HG03097 (cell line): ENCODE data around the gene RYR1.
A peak's percentile ranks its signal among the peaks of the same experiment; 100 is the strongest.
"Not testable (repeated sequence)": the region's sequence is repeated elsewhere in the genome, so short reads cannot be mapped to it uniquely, and the experiment has no call there.

Source experiments
- ATAC-seq: cut with Tn5 transposase; IDR thresholded peaks from one replicate; pipeline ENCODE4 v1.9.1; 2021; ENCODE audit not compliant: unreplicated experiment, low FRiP score

Gene RYR1

DNA sequence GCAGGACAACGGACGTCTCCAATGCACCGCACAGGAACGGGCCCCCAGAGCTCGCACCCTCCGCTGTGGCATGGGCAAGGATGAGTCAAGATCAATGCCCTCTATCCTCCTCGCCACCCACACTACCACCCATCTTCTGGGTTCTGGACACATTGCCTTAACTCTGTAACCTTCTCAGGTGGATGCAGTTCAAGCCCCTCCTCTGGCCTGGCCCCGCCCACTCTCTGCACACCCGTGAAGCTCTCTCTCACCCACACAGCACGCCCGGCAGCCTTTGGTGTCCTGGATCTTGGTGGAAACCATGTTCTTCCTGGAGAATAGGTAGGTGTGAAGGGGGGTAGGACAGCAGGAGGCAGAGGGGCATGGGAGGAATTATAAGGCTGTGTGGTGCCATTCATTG lies 163.6 kb downstream of the RYR1 start:
- ATAC-seq, result no peak

DNA sequence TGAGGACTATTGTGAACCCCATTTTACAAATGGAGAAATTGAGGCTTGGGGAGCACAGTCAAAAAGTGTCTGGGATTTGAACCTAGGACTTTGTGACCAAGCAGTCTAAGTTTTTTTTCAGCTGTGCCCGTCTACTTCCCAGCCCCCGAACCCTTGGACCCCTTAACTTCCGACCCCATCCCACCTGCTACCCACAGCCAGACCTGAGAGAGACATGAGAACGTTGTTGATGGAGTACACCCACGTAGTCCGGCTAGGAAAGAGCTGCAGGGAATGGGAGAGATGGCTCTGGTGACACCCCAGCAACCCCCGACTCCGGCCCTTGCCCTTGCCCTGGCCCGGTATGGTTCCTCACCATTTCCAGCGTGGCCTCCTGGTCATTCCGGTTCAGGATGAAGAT lies 166.2 kb downstream of the RYR1 start:
- ATAC-seq, result no peak

DNA sequence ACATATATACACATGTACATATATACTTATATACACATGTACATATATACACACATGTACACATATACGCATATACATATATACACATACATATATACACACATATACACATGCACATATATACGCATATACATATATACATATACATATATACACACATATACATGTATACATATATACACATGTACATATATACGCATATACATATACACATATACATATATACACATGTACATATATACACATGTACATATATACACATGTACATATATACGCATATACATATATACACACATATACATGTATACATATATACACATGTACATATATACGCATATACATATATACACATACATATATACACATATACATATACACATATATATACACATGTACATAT lies 169.4 kb downstream of the RYR1 start:
- not testable (repeated sequence) for ATAC-seq

GRCh38 chr19:38606131-38606530 lies 172.6 kb downstream of the RYR1 start:
- ATAC-seq, result no peak

DNA sequence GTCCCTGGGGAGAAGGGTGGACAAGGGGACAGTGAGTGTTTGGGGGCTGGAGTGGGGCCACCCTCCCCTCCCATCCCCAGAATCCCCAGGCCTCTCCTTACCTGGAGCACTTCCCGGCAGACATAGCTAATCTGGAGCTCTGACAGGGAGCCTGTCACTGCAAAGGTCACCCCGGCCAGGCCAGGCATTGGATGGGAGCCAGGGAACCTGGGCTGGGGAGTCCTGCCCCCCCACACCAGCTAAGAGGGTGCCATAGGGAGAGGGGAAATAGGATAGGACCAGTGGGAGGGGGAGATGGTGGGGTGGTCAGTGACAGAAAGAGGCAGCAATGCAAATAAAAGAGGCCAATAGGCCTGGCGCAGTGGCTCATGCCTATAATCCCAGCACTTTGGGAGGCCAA lies 180.8 kb downstream of the RYR1 start:
- no peak for ATAC-seq

DNA sequence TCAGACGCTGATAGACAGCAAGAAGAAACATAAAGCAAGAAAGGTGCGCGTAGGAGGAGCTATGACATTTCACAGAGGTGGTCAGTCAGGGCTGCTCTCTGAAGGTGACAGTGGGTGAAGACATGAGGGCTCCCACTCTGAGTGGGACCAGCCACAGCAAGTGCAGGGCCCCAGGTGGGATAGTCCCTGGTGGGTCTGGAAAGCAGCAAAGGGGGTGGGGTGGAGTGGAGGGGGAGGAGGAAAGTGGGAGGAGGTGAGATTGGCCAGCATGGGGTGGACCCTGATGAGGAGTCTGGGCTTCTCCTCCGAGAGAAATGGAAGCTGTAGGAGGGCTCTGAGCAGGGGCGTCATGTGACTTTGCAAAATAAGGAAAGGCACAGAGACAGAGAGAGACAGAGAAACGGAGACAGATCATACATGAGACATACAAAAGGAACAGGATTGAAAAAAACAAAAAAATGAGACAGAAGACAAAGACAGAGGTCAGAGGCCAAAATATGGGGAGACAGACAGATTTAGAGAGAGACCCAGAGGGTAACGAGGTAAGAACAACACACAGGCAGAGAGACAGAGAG lies 181.6 kb downstream of the RYR1 start:
- no peak for ATAC-seq

DNA sequence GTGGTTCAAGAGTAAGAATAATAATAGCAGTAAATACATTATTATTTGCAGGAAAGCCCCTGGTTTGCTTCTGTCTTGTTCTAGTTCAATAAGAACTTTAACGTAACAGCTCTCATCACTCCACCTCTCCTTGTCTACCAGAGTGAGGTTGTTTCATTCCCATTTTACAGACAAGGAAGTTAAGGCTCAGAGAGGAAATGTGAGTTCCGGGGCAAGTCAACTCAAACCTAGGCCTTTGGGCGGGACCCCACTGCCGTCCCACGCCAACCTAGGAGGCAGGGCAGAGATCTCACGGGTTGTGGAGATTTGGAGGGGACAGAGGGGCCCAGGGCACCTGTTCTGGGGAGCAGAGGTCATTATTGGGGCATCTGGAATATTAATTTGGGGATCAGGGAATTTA lies 182.8 kb downstream of the RYR1 start:
- ATAC-seq, result no peak

DNA sequence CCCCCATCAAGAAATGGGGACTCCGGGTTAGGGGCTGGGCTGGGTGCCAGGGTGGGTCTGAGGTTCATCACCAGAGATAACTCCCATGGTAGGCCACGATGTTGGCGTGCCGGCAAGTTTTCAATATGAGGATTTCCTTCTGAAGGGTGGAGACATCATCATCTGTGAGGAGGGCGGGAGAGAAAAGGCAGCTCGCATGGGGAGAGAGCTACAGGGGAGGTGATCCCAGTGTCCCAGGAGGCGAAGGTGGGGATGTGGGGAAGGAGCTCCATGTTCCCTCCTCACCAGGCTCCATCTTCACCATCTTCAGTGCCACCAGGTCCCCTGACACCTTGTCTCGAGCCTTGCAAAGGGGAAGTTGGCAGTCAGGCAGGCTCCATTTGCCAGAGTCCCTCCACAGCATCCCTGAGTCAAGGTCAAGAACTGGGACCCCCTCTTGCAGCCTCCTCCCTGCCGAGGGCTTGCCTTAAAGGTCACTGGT lies 183.8 kb downstream of the RYR1 start:
- ATAC-seq, result no peak

- peak; percentile 53 for ATAC-seq
Measured at GRCh38 chr19:38617764-38618589, 184.5 kb downstream of the RYR1 start, which contains the start of gene MAP4K1. TSS of gene MAP4K1 (minus strand) at chr19:38617953. CDS start at chr19:38617895, 58 bp downstream.

GRCh38 chr19:38618590-38619360 lies 185.3 kb downstream of the RYR1 start, which contains the start of gene EIF3K:
TSS of gene EIF3K (plus strand) at chr19:38619188. CDS start at chr19:38619269, 81 bp downstream.
- ATAC-seq, result peak; percentile 59

DNA sequence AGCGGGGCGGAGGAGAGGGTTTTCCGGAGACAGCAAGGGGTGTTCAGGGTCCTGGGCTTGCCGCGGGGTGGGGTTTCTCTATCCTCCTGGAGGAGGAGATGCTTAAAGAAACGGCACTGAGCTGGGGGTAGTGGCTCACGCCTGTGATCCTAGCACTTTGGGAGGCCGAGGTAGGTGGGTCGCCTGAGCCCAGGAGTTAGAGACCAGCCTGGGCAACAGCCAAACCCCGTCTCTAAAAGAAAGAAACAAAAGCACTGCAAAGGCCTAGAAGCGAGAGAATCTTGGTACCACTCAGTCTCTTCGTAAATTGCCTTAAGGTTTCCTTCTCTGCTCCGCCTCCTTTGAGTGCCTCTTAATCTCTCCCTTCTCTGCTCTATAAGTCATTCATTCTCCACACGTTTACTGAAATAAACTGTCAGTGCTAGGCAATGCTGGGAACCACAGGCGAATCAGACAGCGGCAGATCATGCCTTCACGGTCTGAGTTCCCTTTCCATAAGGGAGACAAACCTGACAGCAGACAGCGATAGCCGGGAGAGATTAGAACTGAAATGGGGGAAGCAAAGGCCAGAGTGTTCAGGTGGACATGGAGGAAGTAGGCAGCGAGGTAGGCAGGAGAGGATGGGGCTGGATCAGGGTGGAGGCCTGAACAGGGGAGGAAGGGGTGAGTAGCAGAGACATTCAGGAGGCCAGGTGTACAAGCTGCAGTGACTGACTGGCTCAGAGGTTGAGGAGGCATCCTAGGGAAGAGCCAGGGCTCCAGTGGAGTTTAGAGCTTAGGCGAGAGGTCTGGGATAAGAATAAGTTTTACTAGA lies 186.1 kb downstream of the RYR1 start:
- no peak for ATAC-seq

- ATAC-seq, result no peak
Measured at GRCh38 chr19:38624822-38625221, 191.3 kb downstream of the RYR1 start.

DNA sequence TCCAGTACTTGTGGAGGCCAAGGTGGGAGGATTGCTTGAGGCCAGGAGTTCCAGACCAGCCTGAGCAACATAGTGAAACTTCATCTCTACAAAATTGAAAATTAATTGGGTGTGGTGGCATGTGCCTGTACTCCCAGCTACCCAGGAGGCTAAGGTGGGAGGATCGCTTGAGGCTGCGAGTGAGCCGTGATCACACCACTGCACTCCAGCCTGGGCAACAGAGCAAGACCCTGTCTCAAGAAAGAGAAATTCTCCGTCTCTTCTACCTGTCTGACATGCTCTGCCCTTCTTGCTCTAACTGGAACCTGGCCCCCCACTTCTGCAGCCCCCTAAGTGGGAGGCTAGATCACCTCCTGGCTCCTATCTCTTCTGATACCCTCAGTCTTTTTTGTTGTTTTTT lies 192.9 kb downstream of the RYR1 start:
- no peak for ATAC-seq

GRCh38 chr19:38629568-38629967 lies 196.1 kb downstream of the RYR1 start:
- no peak for ATAC-seq

- ATAC-seq, result not testable (repeated sequence)
Measured at GRCh38 chr19:38631301-38631700, 197.8 kb downstream of the RYR1 start.

DNA sequence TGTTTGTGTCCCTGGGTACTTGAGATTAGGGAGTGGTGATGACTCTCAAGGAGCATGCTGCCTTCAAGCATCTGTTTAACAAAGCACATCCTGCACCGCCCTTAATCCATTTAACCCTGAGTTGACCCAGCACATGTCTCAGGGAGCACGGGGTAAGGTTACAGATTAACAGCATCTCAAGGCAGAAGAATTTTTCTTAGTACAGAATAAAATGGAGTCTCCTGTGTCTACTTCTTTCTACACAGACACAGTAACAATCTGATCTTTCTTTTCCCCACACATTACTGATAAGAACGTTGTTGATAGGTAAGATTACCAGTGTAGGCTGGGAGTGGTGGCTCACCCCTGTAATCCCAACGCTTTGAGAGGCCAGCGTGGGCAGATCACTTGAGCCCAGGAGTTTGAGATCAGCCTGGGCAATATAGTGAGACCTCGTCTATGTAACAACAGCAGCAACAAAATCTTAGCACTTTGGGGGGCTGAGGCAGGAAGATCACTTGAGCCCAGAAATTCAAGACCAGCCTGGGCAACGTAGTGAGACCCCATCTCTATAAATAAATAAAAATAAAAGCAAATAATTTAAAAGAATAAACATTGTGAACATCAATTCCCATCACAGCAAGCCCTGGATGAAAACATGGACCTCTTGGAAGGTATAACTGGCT lies 198.5 kb downstream of the RYR1 start:
- not testable (repeated sequence) for ATAC-seq

- no peak for ATAC-seq
Measured at GRCh38 chr19:38632476-38633213, 199.2 kb downstream of the RYR1 start.

- ATAC-seq, result no peak
Measured at GRCh38 chr19:38634757-38635482, 201.4 kb downstream of the RYR1 start.
